H1 (cell line): ENCODE data around the gene JPT2. TPM values are rescaled to one million over a fixed set of nuclear protein-coding genes. Genes with fewer than 3 reads are reported as not detected.

Source experiments
- CTCF ChIA-PET: fragments of 300-600 bp; sonication (Branson Sonifier 250); formaldehyde crosslinking; loops from one replicate; lab custom pipeline; 2021; ENCODE audit not compliant: partially characterized antibody; lab: Charles Lee
- POLR2A ChIA-PET: fragments of 300-600 bp; sonication (Branson Sonifier 250); formaldehyde crosslinking; loops from one replicate; lab custom pipeline; 2021; ENCODE audit warnings: inconsistent platforms; ENCODE audit not compliant: partially characterized antibody; lab: Charles Lee
- DNase-seq, 2 experiments: peaks; one replicate each; pipeline versions ENCODE4 v3.0.0 to v3.0.0-alpha.2; 2010 to 2022; ENCODE audit warnings: low spot score in 2 of 2, low read depth in 1 of 2, mixed read lengths in 1 of 2
- FAIRE-seq: peaks from 2 replicates; lab custom pipeline; 2011; peaks lifted over from hg19 to GRCh38; lab: Jason Lieb, UNC
- H2AFZ ChIP-seq: 2 replicates; pipeline ENCODE4 v1.8.1; 2012; ENCODE audit warnings: low read length, inconsistent platforms
- H2AK5ac ChIP-seq: 2 replicates; pipeline ENCODE4 v1.6.1; 2013; ENCODE audit warnings: low read depth, low read length
- H2BK120ac ChIP-seq: replicated peaks from 2 replicates; pipeline ENCODE3; 2013; ENCODE audit warnings: low read depth, low read length, inconsistent platforms
- H2BK12ac ChIP-seq: 2 replicates; pipeline ENCODE4 v1.6.1; 2013; ENCODE audit warnings: low read depth, low read length
- H2BK15ac ChIP-seq: 2 replicates; pipeline ENCODE4 v1.6.1; 2013; ENCODE audit warnings: low read length
- H2BK20ac ChIP-seq: 2 replicates; pipeline ENCODE4 v1.6.1; 2013; ENCODE audit warnings: low read length
- H2BK5ac ChIP-seq: 2 replicates; pipeline ENCODE4 v1.6.1; 2013; ENCODE audit warnings: low read depth, low read length
- H3K14ac ChIP-seq: 2 replicates; pipeline ENCODE4 v1.6.1; 2013; ENCODE audit warnings: inconsistent platforms; ENCODE audit not compliant: insufficient read length
- H3K18ac ChIP-seq: 2 replicates; pipeline ENCODE4 v1.6.1; 2013; ENCODE audit warnings: low read length; ENCODE audit errors: extremely low read depth
- H3K23ac ChIP-seq: 2 replicates; pipeline ENCODE4 v1.6.1; 2013; ENCODE audit warnings: inconsistent platforms; ENCODE audit not compliant: insufficient read length
- H3K23me2 ChIP-seq: 2 replicates; pipeline ENCODE4 v1.6.1; 2013; ENCODE audit warnings: low read depth, low read length
- H3K27ac ChIP-seq: 2 replicates; pipeline ENCODE4 v1.6.1; 2011; ENCODE audit warnings: low read depth, low read length, inconsistent platforms
- H3K27me3 ChIP-seq, 4 experiments: replicated peaks in 1 of 4; 1 replicate in 1 of 4; 2 replicates in 3 of 4; pipeline versions ENCODE4 v1.6.1 to v1.8.1; 2011 to 2013; ENCODE audit warnings: low read length in 3 of 4, mild to moderate bottlenecking in 3 of 4, inconsistent platforms in 2 of 4, mixed read lengths in 2 of 4, moderate library complexity in 1 of 4; ENCODE audit not compliant: control insufficient read depth in 3 of 4, insufficient read depth in 3 of 4; ENCODE audit errors: extremely low read depth in 1 of 4
- H3K36me3 ChIP-seq, 4 experiments: 2 replicates each; pipeline versions ENCODE4 v1.6.1 to v1.8.1; 2011 to 2013; ENCODE audit warnings: mild to moderate bottlenecking in 4 of 4, low read length in 3 of 4, moderate library complexity in 2 of 4, control low read depth in 1 of 4, inconsistent platforms in 1 of 4; ENCODE audit not compliant: insufficient read depth in 4 of 4, control insufficient read depth in 2 of 4
- H3K4ac ChIP-seq: replicated peaks from 2 replicates; pipeline ENCODE3; 2013; ENCODE audit warnings: low read length, low read depth, mixed read lengths, inconsistent platforms; ENCODE audit not compliant: insufficient read length
- H3K4me1 ChIP-seq, 4 experiments: replicated peaks in 1 of 4; 1 replicate in 1 of 4; 2 replicates in 3 of 4; pipeline versions ENCODE4 v1.6.1 to v1.8.1; 2011 to 2013; ENCODE audit warnings: low read length in 3 of 4, inconsistent platforms in 2 of 4, mixed read lengths in 1 of 4; ENCODE audit not compliant: insufficient read depth in 4 of 4, control insufficient read depth in 3 of 4
- H3K4me2 ChIP-seq, 2 experiments: 2 replicates each; pipeline versions ENCODE4 v1.6.1 to v1.8.1; 2011 to 2013; ENCODE audit warnings: low read depth in 2 of 2, low read length in 2 of 2, control low read depth in 1 of 2, inconsistent platforms in 1 of 2, mild to moderate bottlenecking in 1 of 2; ENCODE audit not compliant: insufficient read depth in 1 of 2
- H3K4me3 ChIP-seq, 4 experiments: fragments of 200-600, 300-600 bp in 1 of 4; sonication (generic), shearing (Covaris generic), sonication (Bioruptor Twin) in 1 of 4; 2 replicates each; pipeline versions ENCODE4 v1.5.1 to v1.8.1; 2011 to 2016; ENCODE audit warnings: low read length in 4 of 4, low read depth in 3 of 4, control low read depth in 2 of 4, inconsistent platforms in 2 of 4, mild to moderate bottlenecking in 2 of 4, mixed read lengths in 1 of 4, moderate library complexity in 1 of 4; ENCODE audit not compliant: insufficient read depth in 2 of 4; ENCODE audit errors: extremely low read depth in 1 of 4
- H3K56ac ChIP-seq: replicated peaks from 2 replicates; pipeline ENCODE3; 2013; ENCODE audit warnings: low read depth, mild to moderate bottlenecking, mixed read lengths, low read length, inconsistent platforms; ENCODE audit not compliant: insufficient read length
- H3K79me1 ChIP-seq: 2 replicates; pipeline ENCODE4 v1.6.1; 2013; ENCODE audit warnings: low read depth, low read length, control low read depth
- H3K79me2 ChIP-seq, 2 experiments: 2 replicates each; pipeline versions ENCODE4 v1.6.1 to v1.8.1; 2012 to 2013; ENCODE audit warnings: low read length in 2 of 2, mild to moderate bottlenecking in 2 of 2, inconsistent platforms in 1 of 2; ENCODE audit not compliant: insufficient read depth in 2 of 2, control insufficient read depth in 1 of 2
- H3K9ac ChIP-seq, 4 experiments: replicated peaks in 1 of 4; 1 replicate in 1 of 4; 2 replicates in 3 of 4; pipeline versions ENCODE4 v1.6.1 to v1.8.1; 2011 to 2013; ENCODE audit warnings: low read depth in 3 of 4, low read length in 3 of 4, control low read depth in 2 of 4, mild to moderate bottlenecking in 2 of 4, moderate library complexity in 2 of 4, inconsistent platforms in 1 of 4; ENCODE audit errors: extremely low read depth in 1 of 4
- H3K9me3 ChIP-seq, 2 experiments: 2 replicates each; pipeline versions ENCODE4 v1.6.1 to v1.8.1; 2012 to 2013; ENCODE audit warnings: mild to moderate bottlenecking in 2 of 2, moderate library complexity in 2 of 2, control low read depth in 1 of 2, inconsistent platforms in 1 of 2, low read depth in 1 of 2, low read length in 1 of 2, mixed read lengths in 1 of 2; ENCODE audit not compliant: insufficient read depth in 2 of 2
- H4K20me1 ChIP-seq, 2 experiments: replicated peaks in 1 of 2; 2 replicates each; pipeline versions ENCODE3 to v1.8.1; 2011 to 2013; ENCODE audit warnings: inconsistent platforms in 2 of 2, low read length in 2 of 2, mild to moderate bottlenecking in 1 of 2; ENCODE audit not compliant: insufficient read depth in 2 of 2, control insufficient read depth in 1 of 2
- H4K5ac ChIP-seq: 2 replicates; pipeline ENCODE4 v1.6.1; 2013; ENCODE audit warnings: low read length, low read depth, mixed read lengths, inconsistent platforms; ENCODE audit not compliant: insufficient read length
- H4K8ac ChIP-seq: 2 replicates; pipeline ENCODE4 v1.8.0; 2013; ENCODE audit warnings: mild to moderate bottlenecking, moderate library complexity, low read length, inconsistent platforms; ENCODE audit not compliant: insufficient read depth; ENCODE audit errors: extremely low read depth
- H4K91ac ChIP-seq: replicated peaks from 2 replicates; pipeline ENCODE3; 2013; ENCODE audit warnings: low read length, mixed read lengths, inconsistent platforms; ENCODE audit not compliant: insufficient read length
- CBX8 ChIP-seq: fragments of 300-800, 300-1000 bp; sonication (generic); IDR thresholded peaks from 2 replicates; pipeline ENCODE4 v1.7.1; 2016; ENCODE audit warnings: low read depth, low read length, borderline replicate concordance
- HDAC2 ChIP-seq, 2 experiments: fragments of 300-600 bp in 1 of 2; sonication (generic) in 1 of 2; IDR thresholded peaks; 2 replicates each; pipeline ENCODE4 v1.6.1; 2011 to 2012; ENCODE audit warnings: low read depth in 2 of 2, low read length in 2 of 2, mild to moderate bottlenecking in 2 of 2, moderate library complexity in 2 of 2, borderline replicate concordance in 1 of 2, inconsistent platforms in 1 of 2
- SIX5 ChIP-seq: IDR thresholded peaks from 2 replicates; pipeline ENCODE4 v1.6.1; 2011; ENCODE audit warnings: mild to moderate bottlenecking, low read depth, low read length
- WGBS, 2 experiments: shearing (Covaris generic) in 1 of 2; methylation state at CpG; one replicate each; pipeline versions ENCODE4 v1.1.6 to v1.1.7; 2013 to 2015; ENCODE audit warnings: low lambda C conversion rate in 2 of 2, mixed read lengths in 2 of 2, inconsistent platforms in 1 of 2, low coverage in 1 of 2, missing lambda C conversion rate in 1 of 2; ENCODE audit not compliant: insufficient replicate concordance in 2 of 2, insufficient coverage in 1 of 2, insufficient read length in 1 of 2; ENCODE audit errors: extremely low coverage in 1 of 2, missing lambda C conversion rate in 1 of 2; 5-methylcytosine and 5-hydroxymethylcytosine counted together
- polyA plus RNA-seq, 7 experiments: library from polyadenylated mRNA; depleted of rRNA in 3 of 7; stranded (reverse) in 5 of 7; unstranded in 2 of 7; fragments of >200 nt in 5 of 7; fragments of 200-250 nt in 2 of 7; gene quantifications; 1 replicate in 5 of 7; 2 replicates in 1 of 7; 4 replicates in 1 of 7; pipeline versions ENCODE4 v1.2.1 to v1.2.3, GENCODE V29; 2011 to 2013; ENCODE audit warnings: missing spikeins in 2 of 7, mixed read lengths in 2 of 7
- total RNA-seq: library from RNA; stranded (reverse); fragmentation: NEBNext Ultra II Directional; extraction: Animal tissue kit (Norgen Biotek cat#: 25700); gene quantifications from 2 replicates; pipeline ENCODE4 v1.2.1, GENCODE V29; 2021
- TF ChIP-seq, protein P1 (sequence below), 3 experiments: IDR thresholded peaks; 1 replicate in 2 of 3; 2 replicates in 1 of 3; pipeline versions ENCODE4 v1.5.1 to v1.6.1; 2011; ENCODE audit warnings: low read length in 3 of 3, mild to moderate bottlenecking in 3 of 3, inconsistent platforms in 2 of 3, low read depth in 1 of 3, moderate library complexity in 1 of 3; ENCODE audit not compliant: insufficient read depth in 1 of 3; ENCODE audit errors: control extremely low read depth in 1 of 3
- TF ChIP-seq, protein P2 (sequence below): IDR thresholded peaks from 2 replicates; pipeline ENCODE4 v1.6.1; 2012; ENCODE audit warnings: inconsistent platforms

The JPT2 gene
- total and polyA plus RNA-seq, 2 of the 8 experiments (the other 6 are each of a cell fraction or from before 2014, with no cell fraction given): 67.6 to 197 TPM

DNA sequence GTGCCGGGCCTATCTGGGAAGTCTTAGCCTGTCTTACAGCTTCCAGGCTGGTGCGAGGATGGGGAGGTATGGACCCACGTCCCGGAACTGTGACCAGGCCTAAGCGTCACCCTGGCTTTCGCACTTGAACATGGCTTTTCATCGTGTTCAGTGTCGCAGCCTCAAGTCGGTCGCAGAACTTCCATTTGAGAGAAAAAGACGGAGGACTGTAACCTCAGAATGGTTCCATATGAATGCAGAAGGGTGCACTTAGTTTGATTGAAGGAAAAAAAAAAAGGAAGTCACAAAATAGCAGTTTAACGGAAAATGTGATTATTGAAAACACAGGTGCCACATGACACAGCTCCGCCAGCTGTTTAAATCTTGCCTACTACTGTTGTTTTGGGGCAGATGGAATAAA is 30.2 kb upstream of the JPT2 start:
- Histone ChIP-seq H2BK20ac (no peak overlapping the region), H3K4me2 (no peak overlapping the region), H4K91ac (no peak overlapping the region), H3K27ac (no peak overlapping the region), H3K4ac (no peak overlapping the region), H2BK120ac (no peak overlapping the region), H3K27me3 (no peaks in the 10 kb centered on the region), H2AK5ac (no peak overlapping the region), H3K4me1 (peaks cover 0 to 2% (median 0%) of the 10 kb centered on the region in 4 experiments; a peak in 1 of 7 replicates), H2AFZ (no peak overlapping the region), H3K14ac (no peak overlapping the region), H3K23ac (no peak overlapping the region), H4K8ac (no peak overlapping the region), H3K18ac (no peak overlapping the region), H3K9me3 (no peaks in the 10 kb centered on the region), H3K9ac (no peak overlapping the region), H3K79me1 (peaks cover 19% of the 10 kb centered on the region), H2BK12ac (no peak overlapping the region), H3K79me2 (peaks cover 0 to 3% of the 10 kb centered on the region in 2 experiments; a peak in 1 of 4 replicates), H3K56ac (no peak overlapping the region), H2BK5ac (no peak overlapping the region), H4K20me1 (peaks cover 9 to 26% of the 10 kb centered on the region in 2 experiments), H3K4me3 (no peak overlapping the region), H3K36me3 (peaks cover 4 to 21% (median 14%) of the 10 kb centered on the region in 4 experiments), H3K23me2 (no peaks in the 10 kb centered on the region), H4K5ac (no peak overlapping the region), H2BK15ac (no peak overlapping the region)
- DNase-seq (no peak), FAIRE-seq (no peak)
- ChIA-PET CTCF (no interaction called here), POLR2A (interaction anchor here (0.7 kb wide), 1 partner anchor 316 kb away, joined by 3 read pairs; no protein-coding TSS in a partner anchor)
- no peak for TF ChIP-seq CBX8
- TF ChIP-seq, protein P1, sequence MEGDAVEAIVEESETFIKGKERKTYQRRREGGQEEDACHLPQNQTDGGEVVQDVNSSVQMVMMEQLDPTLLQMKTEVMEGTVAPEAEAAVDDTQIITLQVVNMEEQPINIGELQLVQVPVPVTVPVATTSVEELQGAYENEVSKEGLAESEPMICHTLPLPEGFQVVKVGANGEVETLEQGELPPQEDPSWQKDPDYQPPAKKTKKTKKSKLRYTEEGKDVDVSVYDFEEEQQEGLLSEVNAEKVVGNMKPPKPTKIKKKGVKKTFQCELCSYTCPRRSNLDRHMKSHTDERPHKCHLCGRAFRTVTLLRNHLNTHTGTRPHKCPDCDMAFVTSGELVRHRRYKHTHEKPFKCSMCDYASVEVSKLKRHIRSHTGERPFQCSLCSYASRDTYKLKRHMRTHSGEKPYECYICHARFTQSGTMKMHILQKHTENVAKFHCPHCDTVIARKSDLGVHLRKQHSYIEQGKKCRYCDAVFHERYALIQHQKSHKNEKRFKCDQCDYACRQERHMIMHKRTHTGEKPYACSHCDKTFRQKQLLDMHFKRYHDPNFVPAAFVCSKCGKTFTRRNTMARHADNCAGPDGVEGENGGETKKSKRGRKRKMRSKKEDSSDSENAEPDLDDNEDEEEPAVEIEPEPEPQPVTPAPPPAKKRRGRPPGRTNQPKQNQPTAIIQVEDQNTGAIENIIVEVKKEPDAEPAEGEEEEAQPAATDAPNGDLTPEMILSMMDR (IDR thresholded peaks at IDR 0.05; ENCODE audit: control extremely low read depth in 1 of 3, insufficient read depth in 1 of 3, low read depth in 1 of 3, low read length in 3 of 3): no peak
- TF ChIP-seq, protein P2, sequence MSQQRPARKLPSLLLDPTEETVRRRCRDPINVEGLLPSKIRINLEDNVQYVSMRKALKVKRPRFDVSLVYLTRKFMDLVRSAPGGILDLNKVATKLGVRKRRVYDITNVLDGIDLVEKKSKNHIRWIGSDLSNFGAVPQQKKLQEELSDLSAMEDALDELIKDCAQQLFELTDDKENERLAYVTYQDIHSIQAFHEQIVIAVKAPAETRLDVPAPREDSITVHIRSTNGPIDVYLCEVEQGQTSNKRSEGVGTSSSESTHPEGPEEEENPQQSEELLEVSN: no peak
- no peak for TF ChIP-seq SIX5
- no peak for TF ChIP-seq HDAC2 (IDR thresholded peaks at IDR 0.05; ENCODE audit: borderline replicate concordance in 1 of 2, low read depth in 2 of 2, low read length in 2 of 2)
- 93% methylated on average over 13 of the region's 13 CpGs; no CpG with 5 or more reads in 1 of the 2 experiments for WGBS, 2 experiments
